HFF-Myc (cell line): ENCODE measurements around the gene DEFB119.
"Not testable (repeated sequence)": the region's sequence is repeated elsewhere in the genome, so short reads cannot be mapped to it uniquely, and the experiment has no call there.

Experiments
- DNase-seq: peaks from one replicate; pipeline ENCODE4 v3.0.0-alpha.2; 2011; ENCODE audit warnings: low read depth; ENCODE audit errors: extremely low read depth
- H3K4me3 ChIP-seq: replicated peaks from 2 replicates; pipeline ENCODE4 v1.5.1; 2011; ENCODE audit warnings: low read depth, mild to moderate bottlenecking, control low read depth, low read length
- TF ChIP-seq, protein P1 (sequence below): IDR thresholded peaks from 2 replicates; pipeline ENCODE4 v1.5.1; 2012; ENCODE audit warnings: mild to moderate bottlenecking, low read depth, low read length, control low read depth; ENCODE audit errors: missing control alignments

The DEFB119 gene

DNA sequence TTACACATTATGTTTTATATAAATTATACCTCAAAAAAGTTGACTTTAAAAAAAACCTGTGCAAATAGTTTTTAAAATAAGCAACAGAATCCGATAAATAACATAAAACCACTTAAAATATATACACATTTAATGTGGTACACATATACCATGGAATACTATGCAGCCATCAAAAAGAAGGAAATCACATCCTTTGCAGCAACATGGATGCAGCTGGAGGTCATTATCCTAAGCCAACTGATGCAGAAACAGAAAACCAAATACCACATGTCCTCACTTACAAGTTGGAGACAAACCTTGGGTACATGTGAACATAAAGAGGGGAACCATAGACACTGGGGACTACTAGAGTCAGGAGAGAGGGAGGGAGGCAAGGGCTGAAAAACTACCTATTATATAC lies 19.6 kb upstream of the DEFB119 start:
- DNase-seq = no peak
- H3K4me3 ChIP-seq = no peak overlapping the region
- TF ChIP-seq, protein P1, sequence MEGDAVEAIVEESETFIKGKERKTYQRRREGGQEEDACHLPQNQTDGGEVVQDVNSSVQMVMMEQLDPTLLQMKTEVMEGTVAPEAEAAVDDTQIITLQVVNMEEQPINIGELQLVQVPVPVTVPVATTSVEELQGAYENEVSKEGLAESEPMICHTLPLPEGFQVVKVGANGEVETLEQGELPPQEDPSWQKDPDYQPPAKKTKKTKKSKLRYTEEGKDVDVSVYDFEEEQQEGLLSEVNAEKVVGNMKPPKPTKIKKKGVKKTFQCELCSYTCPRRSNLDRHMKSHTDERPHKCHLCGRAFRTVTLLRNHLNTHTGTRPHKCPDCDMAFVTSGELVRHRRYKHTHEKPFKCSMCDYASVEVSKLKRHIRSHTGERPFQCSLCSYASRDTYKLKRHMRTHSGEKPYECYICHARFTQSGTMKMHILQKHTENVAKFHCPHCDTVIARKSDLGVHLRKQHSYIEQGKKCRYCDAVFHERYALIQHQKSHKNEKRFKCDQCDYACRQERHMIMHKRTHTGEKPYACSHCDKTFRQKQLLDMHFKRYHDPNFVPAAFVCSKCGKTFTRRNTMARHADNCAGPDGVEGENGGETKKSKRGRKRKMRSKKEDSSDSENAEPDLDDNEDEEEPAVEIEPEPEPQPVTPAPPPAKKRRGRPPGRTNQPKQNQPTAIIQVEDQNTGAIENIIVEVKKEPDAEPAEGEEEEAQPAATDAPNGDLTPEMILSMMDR = no peak

DNA sequence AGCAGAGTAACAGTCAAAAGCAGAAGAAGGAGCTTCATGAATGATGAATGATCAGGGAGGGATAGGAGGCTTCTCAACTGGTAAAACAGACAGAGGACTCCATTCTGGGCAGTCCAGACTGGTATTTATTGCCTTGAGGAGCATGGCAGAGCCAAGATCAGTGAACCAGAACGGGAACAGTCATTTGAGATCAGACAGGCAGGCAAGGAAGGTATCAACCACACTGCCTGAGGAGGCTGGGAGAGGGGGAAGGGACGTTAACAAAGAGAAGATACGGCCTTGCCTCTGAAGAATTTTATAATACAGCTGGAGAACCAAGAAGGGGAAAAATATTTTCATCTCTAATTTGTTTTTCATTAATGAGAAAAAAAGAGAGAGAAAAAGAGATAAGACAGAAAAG lies 15.7 kb upstream of the DEFB119 start, which contains the start of gene DEFB121:
DEFB121 (minus strand) TSS at position 101 of the 400 bp plus-strand sequence; CDS start at position 38, 63 bp downstream.
- TF ChIP-seq, protein P1 = no peak
- DNase-seq = no peak

DNA sequence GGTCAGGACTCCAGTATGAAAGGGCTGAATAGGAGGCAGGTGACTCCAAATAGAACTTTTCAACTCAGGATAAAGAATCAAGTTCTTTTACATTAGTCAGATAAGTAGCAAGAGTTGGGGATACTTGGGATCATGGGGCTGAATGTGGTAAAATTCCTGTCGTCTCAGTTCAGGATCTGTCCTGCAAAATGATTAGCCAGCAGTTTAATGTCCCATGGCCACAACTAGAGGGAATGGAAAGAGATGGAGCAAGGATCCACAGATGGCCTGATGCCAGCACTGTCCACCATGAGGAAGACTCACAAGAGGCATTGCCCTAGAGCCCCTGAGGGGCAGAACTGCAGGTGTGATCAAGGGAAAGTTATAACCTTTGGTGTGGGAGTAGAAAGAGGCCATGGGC lies 13.5 kb upstream of the DEFB119 start:
- DNase-seq = no peak
- no peak overlapping the region for H3K4me3 ChIP-seq
- TF ChIP-seq, protein P1 = no peak

More for the DNA sequence above, 15.7 kb upstream of the DEFB119 start, which contains the start of gene DEFB121:
- H3K4me3 ChIP-seq = no peak within 1 kb of the TSS

DNA sequence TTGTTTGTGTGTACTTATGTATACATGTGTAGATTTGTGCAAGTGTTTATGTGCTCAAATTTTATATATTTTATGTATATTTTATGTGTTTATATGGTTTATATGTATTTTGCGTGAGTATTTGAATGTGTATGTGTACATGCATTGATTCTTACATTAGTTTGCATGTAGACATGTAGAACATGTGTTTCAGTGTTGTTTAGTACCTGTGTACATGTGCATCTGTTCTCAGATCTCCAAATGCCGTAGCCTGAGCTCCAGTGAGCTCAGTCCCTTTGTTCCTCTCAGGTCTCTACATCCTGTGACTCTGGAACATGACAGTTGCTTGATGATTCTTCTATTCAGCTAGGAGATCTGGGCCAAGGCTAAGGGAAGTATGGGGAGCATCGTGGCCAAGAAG lies 4.5 kb upstream of the DEFB119 start:
- TF ChIP-seq, protein P1 = no peak
- no peak for DNase-seq
- H3K4me3 ChIP-seq = no peak overlapping the region

DNA sequence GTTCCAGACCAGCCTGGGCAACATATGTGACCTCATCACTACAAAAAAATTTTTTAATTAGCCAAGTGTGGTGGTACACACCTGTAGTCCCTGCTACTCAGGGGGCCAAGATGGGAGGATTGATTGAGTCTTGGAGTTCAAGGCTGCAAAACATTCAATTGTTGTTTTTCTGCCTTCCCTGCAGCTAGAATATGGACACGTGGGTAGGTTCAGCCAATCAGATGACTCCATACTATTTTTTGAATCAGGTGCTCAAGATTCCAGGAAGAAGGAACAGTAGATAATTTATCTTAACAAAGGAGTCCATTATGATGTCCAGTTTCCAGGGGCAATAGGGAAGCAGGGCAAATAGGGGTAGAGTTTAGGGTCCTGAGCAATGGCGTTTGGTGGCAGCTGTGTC lies 2.4 kb upstream of the DEFB119 start:
- H3K4me3 ChIP-seq = no peak overlapping the region
- TF ChIP-seq, protein P1 = no peak
- DNase-seq = no peak

DNA sequence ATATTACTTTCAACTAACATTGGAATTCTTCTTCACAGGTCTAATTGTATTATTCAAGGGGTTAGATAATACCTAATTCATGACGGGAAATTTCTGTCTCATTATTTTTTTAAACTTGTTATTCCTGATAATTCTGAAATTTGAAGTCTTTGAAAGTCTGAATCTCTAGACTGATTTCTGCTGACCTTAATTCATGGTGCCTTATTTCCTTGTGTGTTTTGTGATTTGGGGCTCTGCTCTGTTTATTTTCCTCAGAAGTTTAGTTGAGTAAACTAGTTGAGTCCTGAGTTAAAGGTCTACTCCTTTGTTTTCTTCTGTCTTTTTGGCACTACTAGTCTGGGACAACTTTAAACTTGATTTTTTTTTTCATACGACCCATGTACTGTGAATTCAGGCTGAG lies 16.0 kb downstream of the DEFB119 start:
- H3K4me3 ChIP-seq = no peak overlapping the region
- no peak for DNase-seq
- TF ChIP-seq, protein P1 = no peak

DNA sequence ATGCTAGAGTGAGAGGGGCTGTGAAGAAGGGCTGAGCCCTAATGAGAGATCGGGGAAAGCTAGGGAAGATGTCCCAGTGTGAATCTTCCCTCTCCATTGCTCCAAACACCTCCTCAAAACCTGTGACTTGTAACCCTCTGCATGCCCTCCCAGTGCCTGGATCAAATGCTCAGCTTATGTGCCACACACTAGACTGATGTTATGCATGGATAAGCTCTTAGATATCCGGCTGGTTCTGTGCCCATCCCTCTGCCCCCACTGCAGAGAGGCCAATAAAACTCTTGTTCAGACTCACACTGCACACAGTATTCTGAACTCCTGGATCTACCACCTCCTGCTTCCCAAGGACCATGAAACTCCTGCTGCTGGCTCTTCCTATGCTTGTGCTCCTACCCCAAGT lies 22.1 kb downstream of the DEFB119 start, which contains the start of gene DEFB118:
DEFB118 (plus strand) TSS at position 301 of the 400 bp plus-strand sequence; CDS start at position 351, 50 bp downstream.
- no peak within 1 kb of the TSS for H3K4me3 ChIP-seq
- TF ChIP-seq, protein P1 = no peak
- DNase-seq = no peak

DNA sequence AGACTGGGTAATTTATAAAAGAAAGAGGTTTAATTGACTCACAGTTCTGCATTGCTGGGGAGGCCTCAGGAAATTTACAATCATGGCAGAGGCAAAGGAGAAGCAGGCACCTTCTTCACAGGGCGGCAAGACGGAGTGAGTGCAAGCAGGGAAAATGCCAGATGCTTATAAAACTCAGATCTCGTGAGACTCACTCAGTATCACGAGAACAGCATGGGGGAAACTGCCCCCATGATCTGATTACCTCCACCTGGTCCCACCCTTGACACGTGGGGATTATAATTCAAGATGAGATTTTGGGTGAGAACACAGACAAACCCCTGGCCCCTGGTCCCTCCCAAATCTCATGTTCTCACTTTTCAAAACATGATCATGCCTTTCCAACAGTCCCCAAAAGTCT lies 26.1 kb downstream of the DEFB119 start:
- H3K4me3 ChIP-seq, DNase-seq: not testable (repeated sequence)
